Activated naive CD8-positive, alpha-beta T cell treated with anti-CD3 and anti-CD28 coated beads for 36 hours (primary cell): ENCODE results near the gene CARM1. TPM values are rescaled to one million over a fixed set of nuclear protein-coding genes. Genes with fewer than 3 reads are reported as not detected.
A peak's percentile ranks its signal among the peaks of the same experiment; 100 is the strongest.

Experiments
- DNase-seq: peaks from one replicate; pipeline ENCODE4 v3.0.0; 2021
- H3K27ac Mint-ChIP-seq: one replicate; pipeline ENCODE4 v1.8.0; 2022; ENCODE audit warnings: mild to moderate bottlenecking, moderate library complexity, mixed read lengths
- H3K27me3 Mint-ChIP-seq: one replicate; pipeline ENCODE4 v1.8.0; 2022; ENCODE audit warnings: mild to moderate bottlenecking, mixed read lengths
- H3K36me3 Mint-ChIP-seq: one replicate; pipeline ENCODE4 v1.8.0; 2021; ENCODE audit warnings: mild to moderate bottlenecking, mixed read lengths
- H3K4me1 Mint-ChIP-seq: one replicate; pipeline ENCODE4 v1.8.0; 2021; ENCODE audit warnings: mixed read lengths
- H3K4me3 Mint-ChIP-seq: one replicate; pipeline ENCODE4 v1.8.0; 2022; ENCODE audit warnings: mild to moderate bottlenecking, moderate library complexity, mixed read lengths
- H3K9me3 Mint-ChIP-seq: one replicate; pipeline ENCODE4 v1.8.0; 2022; ENCODE audit warnings: mixed read lengths
- total RNA-seq, 2 experiments: library from RNA; stranded (reverse); gene quantifications; one replicate each; pipeline ENCODE4 v1.2.3, GENCODE V29; 2021

Gene CARM1
- total RNA-seq = 10 to 100 TPM; 85.0 to 86.8 TPM

- Mint-ChIP-seq H3K9me3 (no peaks in the 10 kb centered on the region), H3K4me3 (peak within 1 kb of the TSS; percentile 82), H3K36me3 (peaks cover 4% of the 10 kb centered on the region), H3K27ac (peak within 1 kb of the TSS; percentile 88), H3K4me1 (peaks cover 33% of the 10 kb centered on the region), H3K27me3 (no peaks in the 10 kb centered on the region)
- peak; percentile 99 for DNase-seq
These were observed at the start of gene CARM1 for GRCh38 chr19:10870955-10871603. TSS of gene CARM1 (plus strand) at chr19:10871553. CDS start at chr19:10871703, 150 bp downstream.

GRCh38 chr19:10823690-10824089 lies 47.7 kb upstream of the CARM1 start:
- Mint-ChIP-seq H3K9me3 (no peaks in the 10 kb centered on the region), H3K27me3 (no peaks in the 10 kb centered on the region), H3K4me1 (no peaks in the 10 kb centered on the region), H3K27ac (no peak overlapping the region), H3K4me3 (no peak overlapping the region), H3K36me3 (peaks cover 21% of the 10 kb centered on the region)
- DNase-seq = no peak

GRCh38 chr19:10826231-10826630 lies 45.1 kb upstream of the CARM1 start:
- no peak overlapping the region for H3K4me3 Mint-ChIP-seq
- no peaks in the 10 kb centered on the region for H3K4me1 Mint-ChIP-seq
- no peaks in the 10 kb centered on the region for H3K9me3 Mint-ChIP-seq
- H3K36me3 Mint-ChIP-seq = peaks cover 6% of the 10 kb centered on the region
- H3K27me3 Mint-ChIP-seq = no peaks in the 10 kb centered on the region
- H3K27ac Mint-ChIP-seq = no peak overlapping the region
- DNase-seq = no peak

GRCh38 chr19:10826846-10827245 lies 44.5 kb upstream of the CARM1 start:
- Mint-ChIP-seq H3K36me3 (peaks cover 3% of the 10 kb centered on the region), H3K27ac (no peak overlapping the region), H3K4me3 (no peak overlapping the region), H3K4me1 (no peaks in the 10 kb centered on the region), H3K9me3 (no peaks in the 10 kb centered on the region), H3K27me3 (no peaks in the 10 kb centered on the region)
- DNase-seq = no peak

- Mint-ChIP-seq H3K4me1 (peaks cover 2% of the 10 kb centered on the region), H3K9me3 (no peaks in the 10 kb centered on the region), H3K4me3 (no peak overlapping the region), H3K27me3 (no peaks in the 10 kb centered on the region), H3K36me3 (peaks cover 2% of the 10 kb centered on the region), H3K27ac (no peak overlapping the region)
- no peak for DNase-seq
These were observed 42.2 kb upstream of the CARM1 start for GRCh38 chr19:10828981-10829821.

GRCh38 chr19:10829967-10830366 lies 41.4 kb upstream of the CARM1 start:
- Mint-ChIP-seq H3K9me3 (no peaks in the 10 kb centered on the region), H3K27me3 (no peaks in the 10 kb centered on the region), H3K27ac (no peak overlapping the region), H3K4me1 (peaks cover 2% of the 10 kb centered on the region), H3K4me3 (no peak overlapping the region), H3K36me3 (peaks cover 2% of the 10 kb centered on the region)
- DNase-seq = no peak

- no peak overlapping the region for H3K27ac Mint-ChIP-seq
- H3K27me3 Mint-ChIP-seq = no peaks in the 10 kb centered on the region
- no peak for DNase-seq
- peaks cover 3% of the 10 kb centered on the region for H3K4me1 Mint-ChIP-seq
- no peak overlapping the region for H3K4me3 Mint-ChIP-seq
- H3K36me3 Mint-ChIP-seq = peaks cover 2% of the 10 kb centered on the region
- no peaks in the 10 kb centered on the region for H3K9me3 Mint-ChIP-seq
These were observed 41.0 kb upstream of the CARM1 start for GRCh38 chr19:10830370-10830769.

GRCh38 chr19:10830931-10831779 lies 40.2 kb upstream of the CARM1 start:
- Mint-ChIP-seq H3K27me3 (no peaks in the 10 kb centered on the region), H3K27ac (no peak overlapping the region), H3K36me3 (peaks cover 9% of the 10 kb centered on the region), H3K4me3 (no peak overlapping the region), H3K9me3 (no peaks in the 10 kb centered on the region), H3K4me1 (peaks cover 5% of the 10 kb centered on the region)
- no peak for DNase-seq

- Mint-ChIP-seq H3K4me3 (no peak overlapping the region), H3K9me3 (peaks cover 9% of the 10 kb centered on the region), H3K36me3 (peaks cover 20% of the 10 kb centered on the region), H3K4me1 (peaks cover 14% of the 10 kb centered on the region), H3K27ac (no peak overlapping the region), H3K27me3 (no peaks in the 10 kb centered on the region)
- DNase-seq = no peak
These were observed 39.1 kb upstream of the CARM1 start for GRCh38 chr19:10831987-10832938.

- Mint-ChIP-seq H3K4me1 (peaks cover 14% of the 10 kb centered on the region), H3K27ac (no peak overlapping the region), H3K36me3 (peaks cover 20% of the 10 kb centered on the region), H3K27me3 (no peaks in the 10 kb centered on the region), H3K9me3 (peaks cover 9% of the 10 kb centered on the region), H3K4me3 (no peak overlapping the region)
- no peak for DNase-seq
These were observed 38.4 kb upstream of the CARM1 start for GRCh38 chr19:10832939-10833296.

GRCh38 chr19:10835089-10835753 lies 36.1 kb upstream of the CARM1 start:
- Mint-ChIP-seq H3K4me3 (peak overlapping the region; percentile 95), H3K4me1 (peaks cover 14% of the 10 kb centered on the region), H3K27ac (peak overlapping the region; percentile 99), H3K36me3 (peaks cover 22% of the 10 kb centered on the region), H3K27me3 (no peaks in the 10 kb centered on the region), H3K9me3 (peaks cover 11% of the 10 kb centered on the region)
- DNase-seq = no peak

GRCh38 chr19:10835754-10836478 lies 35.4 kb upstream of the CARM1 start, which contains the start of gene TMED1:
TSS of gene TMED1 (minus strand) at chr19:10836212. CDS start at chr19:10836191, 21 bp downstream.
- H3K4me3 Mint-ChIP-seq = peak within 1 kb of the TSS; percentile 95
- peaks cover 11% of the 10 kb centered on the region for H3K9me3 Mint-ChIP-seq
- H3K4me1 Mint-ChIP-seq = peaks cover 14% of the 10 kb centered on the region
- peaks cover 22% of the 10 kb centered on the region for H3K36me3 Mint-ChIP-seq
- H3K27me3 Mint-ChIP-seq = no peaks in the 10 kb centered on the region
- peak; percentile 96 for DNase-seq
- peak within 1 kb of the TSS; percentile 99 for H3K27ac Mint-ChIP-seq
